Measurements from ENCODE around the gene C10orf143. TPM values are rescaled to one million over a fixed set of nuclear protein-coding genes. Genes with fewer than 3 reads are reported as not detected.

The C10orf143 gene
- total and polyA plus RNA-seq, 2 donors: 1.6 to 7.7 TPM

- Histone ChIP-seq H3K27ac (ENCODE audit: low read depth) (no peak overlapping the region), H3K4me1 (ENCODE audit: insufficient read depth) (no peaks in the 10 kb centered on the region), H3K36me3 (ENCODE audit: insufficient read depth) (no peaks in the 10 kb centered on the region), H3K4me3 (ENCODE audit: low read depth, low read length) (no peak overlapping the region)
- WGBS: 67% methylated on average over 8 of the region's 8 CpGs
- DNase-seq (ENCODE audit: extremely low spot score): no peak
Observed at GRCh38 chr10:130043491-130043890, 67.1 kb downstream of the C10orf143 start.

GRCh38 chr10:130042381-130042780 is 68.2 kb downstream of the C10orf143 start:
- Histone ChIP-seq H3K27ac (ENCODE audit: low read depth) (no peak overlapping the region), H3K4me1 (ENCODE audit: insufficient read depth) (no peaks in the 10 kb centered on the region), H3K36me3 (ENCODE audit: insufficient read depth) (no peaks in the 10 kb centered on the region), H3K4me3 (ENCODE audit: low read depth, low read length) (no peak overlapping the region)
- no peak for DNase-seq (ENCODE audit: extremely low spot score)
- 51% methylated on average over 14 of the region's 14 CpGs for WGBS

GRCh38 chr10:130041451-130042371 is 68.9 kb downstream of the C10orf143 start:
- no peaks in the 10 kb centered on the region for H3K4me1 ChIP-seq (ENCODE audit: insufficient read depth)
- no peak overlapping the region for H3K4me3 ChIP-seq (ENCODE audit: low read depth, low read length)
- no peaks in the 10 kb centered on the region for H3K36me3 ChIP-seq (ENCODE audit: insufficient read depth)
- 75% methylated on average over 10 of the region's 10 CpGs for WGBS
- H3K27ac ChIP-seq (ENCODE audit: low read depth): no peak overlapping the region
- DNase-seq (ENCODE audit: extremely low spot score): no peak

GRCh38 chr10:130040817-130041330 is 69.8 kb downstream of the C10orf143 start:
- Histone ChIP-seq H3K4me1 (ENCODE audit: insufficient read depth) (no peaks in the 10 kb centered on the region), H3K36me3 (ENCODE audit: insufficient read depth) (no peaks in the 10 kb centered on the region), H3K4me3 (ENCODE audit: low read depth, low read length) (no peak overlapping the region), H3K27ac (ENCODE audit: low read depth) (no peak overlapping the region)
- DNase-seq (ENCODE audit: extremely low spot score): no peak
- WGBS: 86% methylated on average over 12 of the region's 12 CpGs

- H3K36me3 ChIP-seq (ENCODE audit: insufficient read depth): no peaks in the 10 kb centered on the region
- H3K4me1 ChIP-seq (ENCODE audit: insufficient read depth): no peaks in the 10 kb centered on the region
- no peak overlapping the region for H3K27ac ChIP-seq (ENCODE audit: low read depth)
- DNase-seq (ENCODE audit: extremely low spot score): no peak
- H3K4me3 ChIP-seq (ENCODE audit: low read depth, low read length): no peak overlapping the region
- 91% methylated on average over 11 of the region's 11 CpGs for WGBS
Observed at GRCh38 chr10:130040351-130040750, 70.3 kb downstream of the C10orf143 start.

- Histone ChIP-seq H3K4me1 (ENCODE audit: insufficient read depth) (no peaks in the 10 kb centered on the region), H3K27ac (ENCODE audit: low read depth) (no peak overlapping the region), H3K4me3 (ENCODE audit: low read depth, low read length) (no peak overlapping the region), H3K36me3 (ENCODE audit: insufficient read depth) (no peaks in the 10 kb centered on the region)
- 84% methylated on average over 9 of the region's 9 CpGs for WGBS
- no peak for DNase-seq (ENCODE audit: extremely low spot score)
Observed at GRCh38 chr10:130039141-130039540, 71.5 kb downstream of the C10orf143 start.

GRCh38 chr10:130038611-130039109 is 72.0 kb downstream of the C10orf143 start:
- H3K4me3 ChIP-seq (ENCODE audit: low read depth, low read length): no peak overlapping the region
- H3K36me3 ChIP-seq (ENCODE audit: insufficient read depth): no peaks in the 10 kb centered on the region
- DNase-seq (ENCODE audit: extremely low spot score): no peak
- H3K4me1 ChIP-seq (ENCODE audit: insufficient read depth): no peaks in the 10 kb centered on the region
- 81% methylated on average over 8 of the region's 8 CpGs for WGBS
- no peak overlapping the region for H3K27ac ChIP-seq (ENCODE audit: low read depth)

- Histone ChIP-seq H3K4me1 (ENCODE audit: insufficient read depth) (no peaks in the 10 kb centered on the region), H3K36me3 (ENCODE audit: insufficient read depth) (no peaks in the 10 kb centered on the region), H3K27ac (ENCODE audit: low read depth) (no peak overlapping the region), H3K4me3 (ENCODE audit: low read depth, low read length) (no peak overlapping the region)
- 88% methylated on average over 8 of the region's 8 CpGs for WGBS
- no peak for DNase-seq (ENCODE audit: extremely low spot score)
Observed at GRCh38 chr10:130038019-130038555, 72.5 kb downstream of the C10orf143 start.

DNA sequence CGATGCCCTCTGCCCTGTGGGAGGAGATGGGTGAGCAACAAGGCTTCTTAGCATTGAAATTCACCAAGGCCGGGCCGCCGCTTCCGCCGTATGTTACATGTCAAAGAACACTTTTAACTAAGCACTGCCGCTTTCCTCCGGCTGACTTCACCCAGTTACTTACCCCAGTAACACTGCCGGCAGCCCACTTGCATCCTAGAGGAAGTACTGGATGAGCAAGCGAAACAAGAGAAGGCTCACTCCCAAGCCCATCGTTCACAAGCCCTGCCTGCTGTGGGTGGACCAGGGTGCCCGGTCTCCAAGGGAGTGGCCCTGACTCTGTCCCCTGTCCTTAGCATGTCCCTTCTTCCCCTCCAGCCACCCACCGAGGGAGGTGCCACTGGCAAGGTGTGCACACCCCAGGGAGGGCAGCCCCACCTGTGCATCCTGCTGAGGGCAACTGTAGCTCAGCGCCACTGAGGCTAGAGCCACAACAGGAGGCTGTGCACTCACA is 73.4 kb downstream of the C10orf143 start:
- 63% methylated on average over 14 of the region's 14 CpGs for WGBS
- Histone ChIP-seq H3K4me3 (ENCODE audit: low read depth, low read length) (no peak overlapping the region), H3K36me3 (ENCODE audit: insufficient read depth) (no peaks in the 10 kb centered on the region), H3K27ac (ENCODE audit: low read depth) (no peak overlapping the region), H3K4me1 (ENCODE audit: insufficient read depth) (no peaks in the 10 kb centered on the region)
- DNase-seq (ENCODE audit: extremely low spot score): no peak

GRCh38 chr10:130036296-130037065 is 74.1 kb downstream of the C10orf143 start:
- Histone ChIP-seq H3K4me3 (ENCODE audit: low read depth, low read length) (no peak overlapping the region), H3K27ac (ENCODE audit: low read depth) (no peak overlapping the region), H3K4me1 (ENCODE audit: insufficient read depth) (no peaks in the 10 kb centered on the region), H3K36me3 (ENCODE audit: insufficient read depth) (no peaks in the 10 kb centered on the region)
- no peak for DNase-seq (ENCODE audit: extremely low spot score)
- WGBS: 91% methylated on average over 13 of the region's 13 CpGs

GRCh38 chr10:130029209-130029608 is 81.4 kb downstream of the C10orf143 start:
- Histone ChIP-seq H3K36me3 (ENCODE audit: insufficient read depth) (no peaks in the 10 kb centered on the region), H3K4me3 (ENCODE audit: low read depth, low read length) (no peak overlapping the region)

DNA sequence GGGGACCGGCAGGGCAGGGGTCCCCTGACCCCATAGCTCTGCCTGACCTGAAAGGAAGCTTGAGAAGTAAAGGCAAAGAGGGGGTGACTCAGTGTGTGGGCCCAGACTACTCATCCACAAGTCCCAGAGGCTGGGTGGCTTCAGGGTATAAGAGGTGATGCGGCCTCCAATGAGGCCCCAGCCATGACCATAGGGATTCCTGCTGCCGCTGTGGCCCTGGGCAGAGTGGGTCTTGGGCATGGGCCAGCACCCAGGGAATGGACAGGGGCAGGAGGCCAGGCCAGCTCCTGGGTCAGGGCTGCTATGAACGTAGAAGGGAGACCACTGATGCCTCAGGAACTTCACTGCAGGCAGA is 82.2 kb downstream of the C10orf143 start:
- Histone ChIP-seq H3K4me3 (ENCODE audit: low read depth, low read length) (no peak overlapping the region), H3K36me3 (ENCODE audit: insufficient read depth) (no peaks in the 10 kb centered on the region), H3K27ac (ENCODE audit: low read depth) (no peak overlapping the region), H3K4me1 (ENCODE audit: insufficient read depth) (no peaks in the 10 kb centered on the region)
- DNase-seq (ENCODE audit: extremely low spot score): no peak
- 83% methylated on average over 4 of the region's 4 CpGs for WGBS

More at GRCh38 chr10:130029209-130029608, 81.4 kb downstream of the C10orf143 start:
- Histone ChIP-seq H3K4me1 (ENCODE audit: insufficient read depth) (no peaks in the 10 kb centered on the region), H3K27ac (ENCODE audit: low read depth) (no peak overlapping the region)
- WGBS: 86% methylated on average over 4 of the region's 4 CpGs
- DNase-seq (ENCODE audit: extremely low spot score): no peak

- H3K4me1 ChIP-seq (ENCODE audit: insufficient read depth): no peaks in the 10 kb centered on the region
- no peak for DNase-seq (ENCODE audit: extremely low spot score)
- 79% methylated on average over 27 of the region's 27 CpGs for WGBS
Observed at GRCh38 chr10:130027716-130028464, 82.7 kb downstream of the C10orf143 start.

More at GRCh38 chr10:130027716-130028464, 82.7 kb downstream of the C10orf143 start:
- Histone ChIP-seq H3K4me3 (ENCODE audit: low read depth, low read length) (no peak overlapping the region), H3K27ac (ENCODE audit: low read depth) (no peak overlapping the region), H3K36me3 (ENCODE audit: insufficient read depth) (no peaks in the 10 kb centered on the region)

Measured in urinary bladder (tissue), 4 donors.